Measurements from ENCODE around the gene ZNF865. TPM values are rescaled to one million over a fixed set of nuclear protein-coding genes. Genes with fewer than 3 reads are reported as not detected.
A peak's percentile ranks its signal among the peaks of the same experiment; 100 is the strongest.

Gene ZNF865
- total RNA-seq, 1 donor from 2014 or later, result 0.53 TPM

GRCh38 chr19:55601084-55601483 lies 4.4 kb upstream of the ZNF865 start:
- Histone ChIP-seq H3K36me3 (ENCODE audit: control insufficient read depth, insufficient read depth, low read length) (peaks cover 8% of the 10 kb centered on the region), H3K27me3 (ENCODE audit: control insufficient read depth, insufficient read depth, low read length) (no peaks in the 10 kb centered on the region), H3K4me3 (ENCODE audit: low read depth, low read length) (peak overlapping the region; percentile 85)
- peak; percentile 86 for DNase-seq (ENCODE audit: low read depth)
- TF ChIP-seq CTCF (IDR thresholded peaks at IDR 0.05; ENCODE audit: insufficient read depth, low read length, severe bottlenecking), result no peak
- FAIRE-seq, result no peak

DNA sequence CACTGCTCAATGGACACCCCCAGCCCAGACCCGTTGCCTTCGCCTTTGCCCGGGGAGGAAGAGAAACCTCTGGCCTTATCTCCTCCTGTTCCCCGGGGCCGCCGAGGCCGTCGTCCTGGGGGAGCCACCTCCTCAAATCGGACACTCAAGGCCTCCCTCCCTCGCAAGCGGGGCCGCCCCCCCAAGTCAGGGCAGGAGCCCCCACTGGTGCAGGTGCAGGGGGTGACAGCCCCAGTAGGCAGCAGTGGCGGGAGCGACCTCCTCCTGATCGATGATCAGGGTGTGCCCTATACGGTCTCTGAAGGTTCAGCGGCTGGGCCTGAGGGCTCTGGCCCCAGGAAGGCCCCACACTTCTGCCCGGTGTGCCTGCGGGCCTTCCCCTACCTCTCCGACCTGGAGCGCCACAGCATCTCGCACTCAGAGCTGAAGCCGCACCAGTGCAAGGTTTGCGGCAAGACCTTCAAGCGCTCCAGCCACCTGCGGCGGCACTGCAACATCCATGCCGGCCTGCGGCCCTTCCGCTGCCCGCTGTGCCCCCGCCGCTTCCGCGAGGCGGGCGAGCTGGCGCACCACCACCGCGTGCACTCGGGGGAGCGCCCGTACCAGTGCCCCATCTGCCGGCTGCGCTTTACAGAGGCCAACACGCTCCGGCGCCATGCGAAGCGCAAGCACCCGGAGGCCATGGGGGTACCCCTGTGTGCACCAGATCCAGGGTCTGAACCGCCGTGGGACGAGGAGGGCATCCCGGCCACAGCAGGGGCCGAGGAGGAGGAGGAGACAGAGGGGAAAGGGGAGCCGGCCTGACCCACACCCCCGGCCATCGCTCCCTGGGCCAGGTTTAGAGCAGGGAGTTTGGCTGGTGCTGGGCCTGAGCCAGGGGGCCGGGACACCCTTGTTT lies 3.1 kb upstream of the ZNF865 start:
- no peak for DNase-seq (ENCODE audit: low read depth)
- no peak for FAIRE-seq
- peaks cover 10% of the 10 kb centered on the region for H3K36me3 ChIP-seq (ENCODE audit: control insufficient read depth, insufficient read depth, low read length)
- H3K4me3 ChIP-seq (ENCODE audit: low read depth, low read length), result no peak overlapping the region
- no peak for TF ChIP-seq CTCF (IDR thresholded peaks at IDR 0.05; ENCODE audit: insufficient read depth, low read length, severe bottlenecking)
- H3K27me3 ChIP-seq (ENCODE audit: control insufficient read depth, insufficient read depth, low read length), result no peaks in the 10 kb centered on the region

GRCh38 chr19:55603115-55603514 lies 2.3 kb upstream of the ZNF865 start:
- DNase-seq (ENCODE audit: low read depth) (no peak), FAIRE-seq (no peak)
- no peak for TF ChIP-seq CTCF (IDR thresholded peaks at IDR 0.05; ENCODE audit: insufficient read depth, low read length, severe bottlenecking)
- Histone ChIP-seq H3K36me3 (ENCODE audit: control insufficient read depth, insufficient read depth, low read length) (peaks cover 9% of the 10 kb centered on the region), H3K4me3 (ENCODE audit: low read depth, low read length) (no peak overlapping the region), H3K27me3 (ENCODE audit: control insufficient read depth, insufficient read depth, low read length) (no peaks in the 10 kb centered on the region)

DNA sequence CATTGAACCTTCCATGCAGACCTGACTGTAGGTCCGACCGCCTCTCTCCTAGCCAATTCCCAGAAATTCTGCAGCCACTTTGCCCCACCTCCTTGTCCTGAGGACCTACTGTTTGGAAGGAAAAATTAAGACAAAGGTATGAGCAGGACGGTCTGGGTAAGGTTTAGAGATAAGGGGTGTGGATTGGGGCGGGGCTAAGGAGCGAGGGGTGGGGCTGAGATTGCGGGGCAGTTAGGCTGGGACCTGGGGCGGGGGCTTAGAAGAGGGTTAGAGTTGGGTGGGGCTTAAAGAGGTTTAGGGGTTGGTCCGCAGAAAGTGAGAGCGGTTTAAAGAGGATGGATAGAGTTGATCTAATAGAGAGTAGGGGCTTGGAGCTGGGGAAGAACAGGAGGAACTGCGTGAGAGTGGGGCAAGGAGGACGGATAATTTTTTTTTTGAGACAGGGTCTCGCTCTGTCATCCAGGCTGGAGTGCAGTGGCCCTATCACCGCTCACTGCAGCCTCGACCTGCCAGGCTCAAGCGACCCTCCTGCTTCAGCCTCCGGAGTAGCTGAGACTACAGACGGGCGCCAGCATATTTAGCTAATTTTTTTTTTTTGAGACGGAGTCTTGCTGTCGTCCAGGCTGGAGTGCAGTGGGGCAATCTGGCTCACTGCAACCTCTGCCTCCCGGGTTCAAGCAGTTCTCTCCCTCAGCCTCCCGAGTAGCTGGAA lies 1.7 kb upstream of the ZNF865 start:
- TF ChIP-seq CTCF (IDR thresholded peaks at IDR 0.05; ENCODE audit: insufficient read depth, low read length, severe bottlenecking), result no peak
- no peak overlapping the region for H3K4me3 ChIP-seq (ENCODE audit: low read depth, low read length)
- peaks cover 9% of the 10 kb centered on the region for H3K36me3 ChIP-seq (ENCODE audit: control insufficient read depth, insufficient read depth, low read length)
- no peaks in the 10 kb centered on the region for H3K27me3 ChIP-seq (ENCODE audit: control insufficient read depth, insufficient read depth, low read length)
- DNase-seq (ENCODE audit: low read depth) (no peak), FAIRE-seq (no peak)

- TF ChIP-seq CTCF (IDR thresholded peaks at IDR 0.05; ENCODE audit: insufficient read depth, low read length, severe bottlenecking), result no peak
- Histone ChIP-seq H3K4me3 (ENCODE audit: low read depth, low read length) (peak overlapping the region; percentile 62), H3K36me3 (ENCODE audit: control insufficient read depth, insufficient read depth, low read length) (peaks cover 13% of the 10 kb centered on the region), H3K27me3 (ENCODE audit: control insufficient read depth, insufficient read depth, low read length) (no peaks in the 10 kb centered on the region)
- peak; percentile 91 for DNase-seq (ENCODE audit: low read depth)
- no peak for FAIRE-seq
Measured at GRCh38 chr19:55605207-55605636, 225 bp upstream of the ZNF865 start.
